Dedifferentiated amniotic fluid mesenchymal stem cell (primary cell): ENCODE data around the gene SH3BGRL2.
"Not testable (repeated sequence)": the region's sequence is repeated elsewhere in the genome, so short reads cannot be mapped to it uniquely, and the experiment has no call there.

ENCODE experiments used
- DNase-seq: peaks from one replicate; pipeline ENCODE4 v3.0.0-alpha.2; 2016; ENCODE audit errors: extremely low spot score

SH3BGRL2 gene

GRCh38 chr6:79649016-79649415, 17.9 kb downstream of the SH3BGRL2 start:
- DNase-seq = no peak

GRCh38 chr6:79650950-79651349, 19.8 kb downstream of the SH3BGRL2 start:
- DNase-seq = no peak

- DNase-seq = no peak
Measured at GRCh38 chr6:79656134-79656533, 25.0 kb downstream of the SH3BGRL2 start.

GRCh38 chr6:79657238-79657637, 26.1 kb downstream of the SH3BGRL2 start:
- no peak for DNase-seq

- not testable (repeated sequence) for DNase-seq
Measured at GRCh38 chr6:79663655-79664054, 32.5 kb downstream of the SH3BGRL2 start.

GRCh38 chr6:79665725-79666551, 34.8 kb downstream of the SH3BGRL2 start:
- DNase-seq = no peak

GRCh38 chr6:79666634-79667033, 35.5 kb downstream of the SH3BGRL2 start:
- DNase-seq = no peak

- DNase-seq = no peak
Measured at GRCh38 chr6:79668381-79668780, 37.3 kb downstream of the SH3BGRL2 start.

- no peak for DNase-seq
Measured at GRCh38 chr6:79669766-79670165, 38.6 kb downstream of the SH3BGRL2 start.

GRCh38 chr6:79670789-79671188, 39.7 kb downstream of the SH3BGRL2 start:
- no peak for DNase-seq

- no peak for DNase-seq
Measured at GRCh38 chr6:79671600-79672266, 40.6 kb downstream of the SH3BGRL2 start.

GRCh38 chr6:79672631-79673111, 41.5 kb downstream of the SH3BGRL2 start:
- peak; percentile 20 for DNase-seq

- DNase-seq = no peak
Measured at GRCh38 chr6:79673947-79674346, 42.8 kb downstream of the SH3BGRL2 start.

GRCh38 chr6:79676785-79677736, 45.9 kb downstream of the SH3BGRL2 start:
- DNase-seq = no peak

- DNase-seq = not testable (repeated sequence)
Measured at GRCh38 chr6:79682682-79683081, 51.6 kb downstream of the SH3BGRL2 start.

GRCh38 chr6:79684876-79685275, 53.7 kb downstream of the SH3BGRL2 start:
- DNase-seq = peak; percentile 16

- DNase-seq = no peak
Measured at GRCh38 chr6:79686707-79687309, 55.7 kb downstream of the SH3BGRL2 start.

GRCh38 chr6:79687759-79688158, 56.6 kb downstream of the SH3BGRL2 start:
- no peak for DNase-seq

- no peak for DNase-seq
Measured at GRCh38 chr6:79694156-79694555, 63.0 kb downstream of the SH3BGRL2 start.

GRCh38 chr6:79694623-79695343, 63.7 kb downstream of the SH3BGRL2 start:
- no peak for DNase-seq

GRCh38 chr6:79697430-79697829, 66.3 kb downstream of the SH3BGRL2 start:
- DNase-seq = no peak
